GM19397 (cell line): ENCODE results near the gene PSPN.
"Not testable (repeated sequence)": the region's sequence is repeated elsewhere in the genome, so short reads cannot be mapped to it uniquely, and the experiment has no call there.

Experiments used
- ATAC-seq: cut with Tn5 transposase; IDR thresholded peaks from one replicate; pipeline ENCODE4 v1.9.1; 2021; ENCODE audit warnings: mild to moderate bottlenecking, moderate library complexity; ENCODE audit not compliant: unreplicated experiment

PSPN gene

GRCh38 chr19:6406401-6406800 lies 30.7 kb upstream of the PSPN start:
- no peak for ATAC-seq

- no peak for ATAC-seq
Measured at GRCh38 chr19:6402837-6403608, 27.3 kb upstream of the PSPN start.

GRCh38 chr19:6402058-6402457 lies 26.3 kb upstream of the PSPN start:
- ATAC-seq, result no peak

- not testable (repeated sequence) for ATAC-seq
Measured at GRCh38 chr19:6400062-6400944, 24.6 kb upstream of the PSPN start.

GRCh38 chr19:6396305-6396704 lies 20.6 kb upstream of the PSPN start:
- ATAC-seq, result no peak

GRCh38 chr19:6394831-6395230 lies 19.1 kb upstream of the PSPN start:
- ATAC-seq, result no peak

GRCh38 chr19:6393983-6394412 lies 18.3 kb upstream of the PSPN start:
- no peak for ATAC-seq

DNA sequence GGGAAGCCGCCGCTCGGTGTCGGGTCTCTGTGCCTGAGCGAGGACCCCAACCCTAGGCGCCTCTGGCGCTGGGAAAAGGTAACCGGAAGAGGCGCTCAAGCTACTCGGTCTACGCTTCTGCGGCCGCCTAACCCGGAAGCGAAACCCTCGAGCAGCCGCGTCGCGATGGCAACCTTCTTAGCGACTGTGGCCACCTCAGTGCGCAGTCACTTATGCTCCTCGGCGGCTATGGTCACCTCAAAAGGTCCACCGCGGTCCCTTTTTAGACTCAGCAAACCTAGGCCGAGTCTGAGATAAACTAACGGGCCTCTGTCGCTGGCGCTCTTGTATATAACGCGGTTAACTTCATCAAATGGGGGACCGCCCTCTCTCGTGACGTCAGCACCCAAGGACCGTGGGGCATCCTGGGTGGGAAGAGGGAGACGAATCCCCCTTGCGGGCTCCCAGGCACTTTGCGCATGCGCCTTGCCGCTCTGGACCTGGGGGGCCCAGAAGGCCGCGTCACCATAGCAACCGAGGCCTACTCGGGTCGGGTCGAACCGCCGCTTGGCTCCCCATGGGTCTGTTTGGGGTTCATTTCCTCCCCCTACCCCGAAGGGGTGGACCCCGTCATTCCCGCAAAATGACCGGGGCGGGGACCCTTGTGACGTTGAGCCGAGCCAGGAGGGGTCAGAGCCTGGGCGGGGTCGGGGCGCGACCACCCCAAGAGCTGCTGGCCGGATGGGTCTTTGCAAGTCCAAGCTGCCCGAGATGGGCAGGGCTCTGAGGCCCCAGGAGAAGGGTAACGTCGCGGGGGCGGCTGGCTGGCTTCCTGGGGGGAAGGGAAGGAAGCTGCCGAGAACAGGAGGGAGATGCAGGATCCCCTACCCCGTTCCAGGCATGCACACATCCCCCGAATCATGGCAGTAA lies 17.6 kb upstream of the PSPN start, which contains the start of gene GTF2F1:
GTF2F1 (minus strand) TSS at position 91 of the 909 bp plus-strand sequence. CDS start 169 bp downstream, outside the sequence.
- ATAC-seq, result peak; percentile 88

- no peak for ATAC-seq
Measured at GRCh38 chr19:6392221-6393073, 16.7 kb upstream of the PSPN start.

GRCh38 chr19:6387372-6387771 lies 11.6 kb upstream of the PSPN start:
- no peak for ATAC-seq

DNA sequence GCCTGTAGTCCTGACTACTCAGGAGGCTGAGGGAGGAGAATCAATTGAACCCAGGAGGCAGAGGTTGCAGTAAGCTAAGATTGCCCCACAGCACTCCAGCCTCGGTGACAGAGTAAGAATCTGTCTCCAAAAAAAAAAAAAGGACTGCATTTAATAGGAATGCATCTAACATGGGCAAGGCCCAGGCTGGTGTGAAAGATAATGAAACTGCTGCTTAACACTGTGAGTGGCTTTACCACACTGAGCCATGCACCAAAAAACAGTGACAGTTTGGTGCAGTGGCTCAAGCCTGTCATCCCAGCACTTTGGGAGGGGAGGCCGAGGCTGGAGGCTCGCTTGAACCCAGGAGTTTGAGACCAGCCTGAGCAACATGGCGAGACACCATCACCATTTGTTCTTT lies 8.6 kb upstream of the PSPN start:
- ATAC-seq, result no peak

DNA sequence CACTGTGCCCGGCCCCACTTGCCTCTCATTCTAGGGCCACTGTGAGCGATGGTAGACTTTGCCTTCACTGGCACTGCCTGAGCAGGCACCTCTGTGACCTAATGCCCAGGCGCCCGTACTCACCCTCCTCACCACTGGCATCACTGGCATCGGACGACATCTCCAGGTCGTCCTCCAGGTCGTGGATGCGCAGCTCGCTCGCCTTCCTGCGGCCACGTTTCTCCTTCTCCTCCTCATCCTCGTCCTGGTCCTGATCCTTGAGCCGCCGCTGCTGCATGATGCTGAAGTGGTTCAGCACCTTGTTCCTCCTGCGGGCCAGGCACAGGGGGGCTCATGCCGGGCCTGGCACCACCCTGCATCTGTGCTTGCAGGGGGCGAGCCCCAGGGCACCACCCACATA lies 7.5 kb upstream of the PSPN start:
- no peak for ATAC-seq

- ATAC-seq, result no peak
Measured at GRCh38 chr19:6381030-6381750, 5.5 kb upstream of the PSPN start.

- ATAC-seq, result no peak
Measured at GRCh38 chr19:6379744-6380143, 4.0 kb upstream of the PSPN start.

DNA sequence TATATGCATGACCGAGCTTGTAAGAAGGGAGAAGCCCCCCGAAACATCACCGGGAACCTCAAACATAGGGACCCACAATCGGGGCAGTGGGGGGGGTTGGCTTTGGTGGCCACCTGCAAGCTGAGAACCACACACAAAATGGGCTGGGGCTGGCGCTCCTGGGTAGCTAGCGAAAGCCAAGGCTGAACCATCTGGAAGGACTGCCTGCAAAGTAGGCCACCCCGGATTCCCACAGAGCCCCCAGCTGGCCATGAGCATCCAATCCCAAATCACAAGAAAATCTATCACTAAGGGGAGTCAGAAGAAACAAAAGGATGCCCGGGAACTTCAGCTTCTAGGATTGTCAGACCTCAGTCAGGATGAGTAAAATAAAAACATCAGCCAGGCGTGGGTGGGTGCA lies 2.8 kb upstream of the PSPN start:
- no peak for ATAC-seq

- no peak for ATAC-seq
Measured at GRCh38 chr19:6378041-6378440, 2.3 kb upstream of the PSPN start.

- ATAC-seq, result no peak
Measured at GRCh38 chr19:6376512-6377190, 918 bp upstream of the PSPN start.

GRCh38 chr19:6374711-6375410 lies 872 bp downstream of the PSPN start:
- ATAC-seq, result no peak
